ENCODE measurements around the gene ATP5PD.

DNA sequence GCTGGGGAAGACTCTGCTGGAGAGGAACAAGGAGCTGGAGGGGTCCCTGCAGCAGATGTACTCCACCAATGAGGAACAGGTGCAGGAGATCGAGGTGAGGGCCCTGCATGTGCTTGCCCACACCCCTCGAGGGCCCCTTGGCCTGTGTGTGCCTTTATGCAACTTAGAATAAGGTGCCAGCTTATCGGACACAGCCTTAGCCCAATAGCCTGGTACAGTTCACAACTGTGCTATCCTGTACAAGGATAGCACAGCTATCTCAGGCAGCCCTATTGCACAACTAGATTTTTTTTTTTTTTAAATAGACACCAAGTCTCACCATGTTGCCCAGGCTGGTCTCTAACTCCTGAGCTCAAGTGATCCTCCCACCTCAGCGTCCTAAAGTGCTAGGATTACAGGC lies 47.2 kb downstream of the ATP5PD start:
- TF ChIP-seq, protein P1, sequence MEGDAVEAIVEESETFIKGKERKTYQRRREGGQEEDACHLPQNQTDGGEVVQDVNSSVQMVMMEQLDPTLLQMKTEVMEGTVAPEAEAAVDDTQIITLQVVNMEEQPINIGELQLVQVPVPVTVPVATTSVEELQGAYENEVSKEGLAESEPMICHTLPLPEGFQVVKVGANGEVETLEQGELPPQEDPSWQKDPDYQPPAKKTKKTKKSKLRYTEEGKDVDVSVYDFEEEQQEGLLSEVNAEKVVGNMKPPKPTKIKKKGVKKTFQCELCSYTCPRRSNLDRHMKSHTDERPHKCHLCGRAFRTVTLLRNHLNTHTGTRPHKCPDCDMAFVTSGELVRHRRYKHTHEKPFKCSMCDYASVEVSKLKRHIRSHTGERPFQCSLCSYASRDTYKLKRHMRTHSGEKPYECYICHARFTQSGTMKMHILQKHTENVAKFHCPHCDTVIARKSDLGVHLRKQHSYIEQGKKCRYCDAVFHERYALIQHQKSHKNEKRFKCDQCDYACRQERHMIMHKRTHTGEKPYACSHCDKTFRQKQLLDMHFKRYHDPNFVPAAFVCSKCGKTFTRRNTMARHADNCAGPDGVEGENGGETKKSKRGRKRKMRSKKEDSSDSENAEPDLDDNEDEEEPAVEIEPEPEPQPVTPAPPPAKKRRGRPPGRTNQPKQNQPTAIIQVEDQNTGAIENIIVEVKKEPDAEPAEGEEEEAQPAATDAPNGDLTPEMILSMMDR (optimal IDR thresholded peaks at IDR 0.05 in 1 of 3, IDR thresholded peaks at IDR 0.05 in 1 of 3, conservative IDR thresholded peaks at IDR 0.05 in 1 of 3; ENCODE audit: extremely low read depth in 1 of 3, insufficient read depth in 2 of 3, low read length in 3 of 3): no peak
- no peak for TF ChIP-seq EZH2 (IDR thresholded peaks at IDR 0.05; ENCODE audit: low read length)

Data from keratinocyte (primary cell).